ENCODE results near the gene NCKAP5.

DNA sequence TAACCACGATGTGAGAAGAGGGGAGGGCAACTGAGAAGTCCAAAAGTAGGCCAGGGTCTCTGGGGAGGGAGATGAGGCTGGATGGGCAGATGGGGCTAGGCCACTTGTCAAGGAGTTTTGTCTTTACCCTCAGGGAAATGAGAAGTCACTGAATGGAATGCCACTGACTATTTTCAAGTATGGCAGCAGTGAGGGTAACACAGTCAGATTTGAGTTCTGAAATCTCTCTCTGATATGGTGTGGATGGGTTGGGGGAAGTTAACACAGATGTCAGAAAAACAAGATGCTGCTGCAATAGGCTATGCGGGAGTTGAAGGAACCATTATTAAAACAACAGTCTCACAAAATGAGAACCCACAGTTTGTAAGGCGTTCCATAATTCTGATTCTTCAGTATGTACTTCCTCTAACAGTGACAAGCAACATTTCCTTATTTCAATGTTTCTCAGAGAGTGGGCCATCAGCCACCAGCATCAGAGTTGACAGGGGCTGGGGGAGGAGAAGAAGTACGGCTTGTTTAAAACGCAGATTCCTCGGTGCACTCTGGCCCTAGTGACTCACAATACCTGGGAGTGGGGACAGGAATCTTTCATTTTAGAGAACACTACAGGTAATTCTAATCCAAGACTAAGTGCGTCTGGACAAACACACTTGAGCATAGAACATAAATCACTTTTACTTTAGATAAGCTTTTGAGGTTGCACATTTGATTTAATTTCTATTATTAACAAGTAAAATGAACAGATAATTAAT lies 596.8 kb downstream of the NCKAP5 start:
- TF ChIP-seq FOXK2 (IDR thresholded peaks at IDR 0.05), result no peak
- TF ChIP-seq LEF1 (IDR thresholded peaks at IDR 0.05; ENCODE audit: borderline replicate concordance), result no peak
- no peak for TF ChIP-seq FOXA1 (IDR thresholded peaks at IDR 0.05)
- no peak for TF ChIP-seq FOXM1 (IDR thresholded peaks at IDR 0.05; ENCODE audit: borderline replicate concordance)
- TF ChIP-seq BHLHE40 (IDR thresholded peaks at IDR 0.05; ENCODE audit: borderline replicate concordance), result no peak

Data from HEK293T (cell line).